ENCODE data around the gene PIEZO2.

PIEZO2 gene

DNA sequence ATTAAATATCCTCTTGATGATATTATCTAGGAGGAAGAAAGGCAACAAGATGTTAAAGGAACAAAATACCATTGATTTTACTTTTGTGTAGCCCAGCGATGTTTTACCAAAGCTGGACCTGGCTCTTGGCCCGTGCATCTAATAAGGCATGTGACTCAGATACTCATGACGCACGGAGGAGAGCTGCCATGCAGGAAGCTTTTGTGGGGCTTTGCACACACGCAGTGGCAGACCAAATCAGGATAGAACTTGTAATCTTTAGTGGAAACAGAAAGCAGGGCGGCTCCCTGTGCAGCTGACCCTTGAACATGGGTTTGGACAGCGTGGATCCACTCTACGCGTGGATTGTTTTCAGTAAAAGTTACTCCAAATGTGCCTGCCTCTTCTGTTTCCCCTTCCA is 433.6 kb downstream of the PIEZO2 start:
- DNase-seq, result no peak

DNA sequence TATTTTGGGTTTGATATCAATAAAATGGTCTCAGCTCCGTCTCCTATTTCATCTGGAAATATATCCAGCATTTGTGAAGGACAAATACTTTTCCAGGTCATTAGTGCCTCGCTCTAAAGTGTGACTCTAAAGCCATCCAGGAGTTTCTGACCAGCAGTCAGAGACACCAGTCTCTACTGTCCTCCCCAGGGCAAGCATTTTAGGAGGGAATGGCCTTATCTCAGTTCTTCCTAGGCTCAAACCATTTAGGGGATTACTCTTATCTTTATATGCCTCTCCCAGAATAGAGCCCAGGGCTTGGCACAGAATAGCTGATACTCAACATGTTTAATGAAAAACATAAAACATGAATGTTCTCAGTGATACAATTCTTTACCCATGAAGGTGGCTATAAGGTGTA is 436.0 kb downstream of the PIEZO2 start:
- DNase-seq, result no peak

DNA sequence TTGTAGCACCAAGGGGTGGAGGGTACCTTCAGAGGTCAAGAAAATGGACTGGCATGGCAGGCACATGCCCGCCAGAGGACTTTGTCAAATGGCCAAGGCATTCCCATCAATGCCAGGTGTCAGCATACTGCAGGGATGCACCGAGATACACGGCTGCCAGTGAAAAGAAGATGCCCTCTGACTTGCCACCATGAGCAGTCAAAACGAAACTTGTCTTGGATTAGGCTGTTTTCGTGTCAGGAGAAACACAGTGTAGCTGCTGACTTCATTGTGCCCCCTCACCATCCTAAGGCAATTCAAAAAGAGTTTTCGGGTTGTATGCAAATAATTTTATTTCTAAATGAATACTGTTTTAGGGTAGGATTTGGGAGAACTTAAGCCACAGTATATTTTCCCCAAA is 442.1 kb downstream of the PIEZO2 start:
- no peak for DNase-seq

DNA sequence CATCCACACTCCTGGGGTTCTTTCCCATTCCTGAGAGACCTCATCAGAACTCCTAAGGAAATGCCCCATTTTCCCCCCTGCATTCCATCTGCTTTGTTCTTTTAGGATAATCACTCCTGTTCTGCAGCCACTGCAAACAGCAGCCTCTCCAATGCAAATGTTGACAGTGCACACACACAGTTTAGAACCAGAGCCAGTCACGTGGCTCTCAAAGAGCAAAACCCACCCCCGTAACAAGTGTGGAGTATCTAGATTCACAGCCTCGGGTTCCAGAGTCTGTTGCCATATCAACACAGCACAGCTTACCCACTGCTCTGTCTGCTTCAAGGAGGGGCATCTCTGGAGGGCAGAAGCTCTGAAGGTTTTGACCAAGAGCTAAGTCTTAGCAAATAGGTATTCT is 443.6 kb downstream of the PIEZO2 start:
- DNase-seq, result no peak

DNA sequence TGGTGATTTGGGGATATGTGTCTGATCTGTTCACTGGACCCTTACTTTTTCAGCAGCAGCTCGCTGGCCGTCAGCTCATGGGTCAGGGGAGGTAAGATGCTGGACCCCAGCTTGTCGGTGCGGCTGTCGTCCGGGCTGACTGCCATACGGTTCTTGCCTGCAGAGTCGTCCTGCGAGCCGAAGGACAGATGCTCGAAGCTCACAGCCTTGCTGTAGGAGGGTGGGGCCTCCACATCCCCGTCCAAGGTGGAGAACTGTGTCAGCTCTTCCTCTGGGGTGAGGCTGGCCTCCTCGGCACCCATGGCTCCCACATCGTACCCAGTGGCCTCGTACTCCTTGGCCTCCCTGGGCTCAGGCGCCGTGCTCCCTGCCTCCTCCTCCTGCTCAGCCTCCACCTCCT is 444.1 kb downstream of the PIEZO2 start:
- DNase-seq, result no peak

DNA sequence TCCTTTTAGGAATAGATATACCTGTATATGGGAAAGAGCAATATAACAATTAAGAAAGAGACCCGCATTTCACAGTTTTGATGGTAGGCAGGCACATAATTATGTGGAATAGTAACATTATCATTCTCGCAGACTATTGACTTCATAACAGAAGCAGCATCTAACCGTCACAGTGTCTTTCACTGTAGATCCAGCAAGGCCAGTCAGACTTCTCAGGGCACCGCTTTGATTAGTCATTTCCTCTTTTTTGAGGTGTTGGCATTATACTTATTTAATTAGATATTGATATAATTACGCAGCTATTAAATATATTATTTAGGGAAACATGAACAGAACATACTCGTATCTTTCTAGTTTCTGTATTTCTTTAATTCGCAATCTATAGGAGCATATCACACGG is 447.2 kb downstream of the PIEZO2 start:
- no peak for DNase-seq

DNA sequence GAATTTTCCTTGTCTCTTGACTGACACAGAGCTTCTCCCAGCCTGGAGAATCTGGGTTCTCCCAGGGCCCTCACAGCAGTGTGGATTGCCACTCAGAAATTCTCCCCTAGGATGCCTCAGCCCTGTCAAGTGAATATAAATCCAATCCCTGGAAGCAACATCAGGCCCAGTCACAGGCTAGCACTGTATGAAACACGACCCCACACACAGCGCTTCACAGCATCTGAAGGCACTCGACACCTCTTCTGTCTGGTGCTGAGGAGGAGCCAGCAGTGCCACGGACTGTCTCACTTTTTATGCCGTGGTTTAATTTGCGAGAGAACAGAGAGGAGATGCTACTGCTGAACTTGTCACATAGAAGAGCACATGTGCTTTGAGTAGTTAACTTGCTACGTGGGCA is 459.0 kb downstream of the PIEZO2 start:
- no peak for DNase-seq

DNA sequence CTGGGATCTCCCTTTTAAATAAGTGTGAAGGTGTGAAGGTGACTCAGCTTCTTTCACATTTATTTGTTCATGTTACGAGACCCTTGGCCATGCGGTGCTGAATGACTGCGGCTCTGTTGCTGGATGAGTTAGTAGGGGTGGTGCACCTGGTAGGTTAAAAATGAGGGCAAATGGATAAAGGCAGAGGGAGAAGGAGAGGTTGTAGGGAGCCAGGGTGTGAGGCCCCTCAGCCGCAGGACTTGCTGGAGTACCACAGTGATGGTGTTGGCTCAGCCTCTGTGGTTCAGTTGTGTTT is 459.4 kb downstream of the PIEZO2 start:
- DNase-seq, result no peak

DNA sequence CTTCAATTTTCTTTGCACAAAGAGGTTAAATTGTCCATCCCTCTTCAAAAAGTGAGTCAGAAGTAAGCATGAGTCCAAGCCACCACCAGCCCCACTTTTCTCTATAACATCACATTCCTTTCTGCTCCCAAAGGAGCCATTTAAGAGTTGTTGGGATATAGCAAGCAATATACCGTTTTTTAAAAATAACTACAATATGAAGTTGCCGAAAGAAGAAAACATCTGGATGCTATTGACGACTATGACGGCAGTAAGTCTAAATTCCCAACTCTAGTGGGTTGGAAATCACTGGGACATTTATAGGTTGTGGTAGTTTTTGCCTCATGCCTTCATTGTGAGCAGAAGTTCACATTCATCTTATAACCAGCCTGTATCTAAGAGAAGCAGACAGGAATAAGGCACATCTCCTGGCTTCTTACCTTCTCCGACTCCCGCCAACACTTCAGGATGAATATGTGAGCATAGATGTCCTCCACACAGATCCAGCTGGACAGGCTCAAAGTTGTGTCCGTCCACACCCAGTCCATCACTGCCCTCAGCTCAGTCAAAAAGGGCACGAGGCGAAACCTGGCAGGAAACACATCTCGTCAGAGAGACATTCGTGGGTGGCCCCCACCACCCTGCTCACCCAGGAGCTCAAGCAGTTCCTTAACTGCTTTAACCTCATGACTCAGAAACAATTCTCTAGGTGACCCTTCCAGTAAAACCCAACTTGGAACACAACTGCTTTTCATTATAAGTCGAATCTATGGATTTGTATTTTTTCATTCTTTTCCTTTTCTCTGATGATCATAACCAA is 459.9 kb downstream of the PIEZO2 start:
- DNase-seq, result no peak

DNA sequence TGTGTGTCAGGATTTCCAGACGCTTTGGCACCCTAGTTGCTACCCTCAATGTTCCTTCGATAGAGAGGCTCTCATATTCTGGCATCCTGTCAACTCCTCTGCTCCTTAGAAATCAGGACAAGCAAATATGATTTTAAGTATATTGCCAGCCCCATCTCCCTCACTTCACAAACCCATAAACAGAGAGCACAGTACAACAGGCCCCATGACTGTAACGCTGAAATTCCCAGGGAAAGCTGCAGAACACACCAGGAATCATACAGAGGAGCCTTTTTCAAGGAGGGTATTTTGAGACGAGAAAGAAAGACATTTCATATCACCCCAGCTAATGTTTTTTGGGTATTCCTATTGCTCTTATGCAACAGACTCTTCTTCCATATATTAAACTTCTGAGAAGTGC is 460.6 kb downstream of the PIEZO2 start:
- no peak for DNase-seq

DNA sequence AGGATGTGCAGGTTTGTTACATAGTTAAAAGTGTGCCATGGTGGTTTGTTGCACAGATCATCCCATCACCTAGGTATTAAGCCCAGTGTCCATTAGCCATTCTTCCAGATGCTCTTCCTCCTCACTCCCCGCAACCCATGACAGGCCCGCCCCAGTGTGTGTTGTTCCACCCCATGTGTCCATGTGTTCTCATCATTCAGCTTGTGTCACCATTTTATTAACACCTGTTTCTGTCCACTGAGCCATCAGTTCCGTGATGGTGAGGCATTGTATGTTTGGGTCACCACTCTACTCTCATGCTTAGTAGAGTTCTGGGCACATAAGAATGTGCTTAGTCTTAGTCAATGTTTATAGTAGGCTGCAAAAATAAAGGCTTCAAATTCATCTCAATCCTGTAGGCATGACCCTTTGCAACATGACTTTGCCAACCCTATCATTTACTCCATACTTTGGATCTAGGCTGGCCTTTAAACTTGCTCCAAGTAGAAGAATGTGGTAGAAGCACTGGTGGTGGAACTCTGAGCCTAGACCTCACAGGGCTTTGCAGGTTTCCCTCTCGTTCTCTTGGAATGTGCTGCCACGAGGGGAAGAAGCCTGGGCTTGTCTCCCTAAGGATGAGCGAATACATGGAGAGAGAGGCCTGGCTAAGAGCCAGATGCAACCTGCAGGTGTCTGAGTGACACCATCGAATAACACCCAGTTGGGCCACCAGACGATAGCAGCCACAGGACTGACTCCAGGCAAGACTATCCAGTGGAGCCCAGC is 462.0 kb downstream of the PIEZO2 start:
- no peak for DNase-seq

DNA sequence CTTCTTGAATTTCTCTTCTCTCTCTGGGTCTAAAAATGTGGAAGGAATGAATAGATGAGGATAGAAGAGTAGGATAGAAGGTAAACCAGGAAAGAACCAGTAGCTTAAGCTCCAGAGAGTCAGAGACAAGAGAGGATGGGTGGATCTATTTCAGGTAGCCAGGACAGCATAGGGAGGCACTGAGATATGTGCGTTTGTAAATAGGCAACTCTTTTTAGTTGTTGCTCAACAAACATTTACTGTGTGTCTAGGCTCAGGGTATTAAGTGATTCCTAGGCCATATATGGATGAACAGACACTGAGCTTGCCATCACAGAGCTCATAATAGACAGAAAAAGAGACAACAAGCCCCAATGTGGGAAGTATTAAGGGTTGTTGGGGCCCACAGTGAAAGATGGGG is 463.1 kb downstream of the PIEZO2 start:
- no peak for DNase-seq

DNA sequence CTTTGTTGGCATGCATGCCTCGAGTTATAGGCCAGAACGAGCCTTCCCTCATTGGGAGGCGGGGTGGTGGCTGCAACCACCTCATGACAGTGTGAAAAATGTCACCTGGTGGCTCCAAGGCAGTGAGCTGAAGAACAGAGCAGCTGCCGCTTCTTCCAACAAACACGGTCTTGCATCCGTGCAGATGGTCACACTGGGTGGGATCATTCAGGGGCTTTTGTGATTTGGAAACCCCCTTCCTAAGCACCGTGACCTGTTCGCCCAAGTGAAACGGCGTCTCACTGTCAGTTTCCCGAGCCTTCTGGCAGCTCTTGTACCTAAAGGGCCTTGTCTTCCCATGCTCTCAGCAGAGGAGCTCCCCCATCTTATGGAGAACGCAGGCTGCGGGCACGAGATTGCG is 463.9 kb downstream of the PIEZO2 start:
- DNase-seq, result no peak

DNA sequence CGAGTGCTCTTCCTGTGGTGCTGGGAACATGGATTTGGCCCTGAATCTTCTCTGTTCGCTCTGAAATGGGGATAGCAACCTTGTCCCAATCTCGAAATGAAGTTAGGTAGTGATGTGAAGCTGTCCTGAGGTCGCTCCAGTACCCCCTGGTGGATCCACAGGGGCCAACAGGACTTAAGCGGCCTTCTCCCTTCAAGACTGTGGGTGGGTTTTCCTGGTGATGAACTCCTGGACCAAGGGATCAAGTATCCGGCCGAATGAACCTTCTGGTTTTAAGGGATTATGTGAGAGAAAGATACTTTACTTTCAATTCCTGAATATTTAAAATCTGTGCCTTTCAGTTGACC is 467.0 kb downstream of the PIEZO2 start:
- DNase-seq, result no peak

DNA sequence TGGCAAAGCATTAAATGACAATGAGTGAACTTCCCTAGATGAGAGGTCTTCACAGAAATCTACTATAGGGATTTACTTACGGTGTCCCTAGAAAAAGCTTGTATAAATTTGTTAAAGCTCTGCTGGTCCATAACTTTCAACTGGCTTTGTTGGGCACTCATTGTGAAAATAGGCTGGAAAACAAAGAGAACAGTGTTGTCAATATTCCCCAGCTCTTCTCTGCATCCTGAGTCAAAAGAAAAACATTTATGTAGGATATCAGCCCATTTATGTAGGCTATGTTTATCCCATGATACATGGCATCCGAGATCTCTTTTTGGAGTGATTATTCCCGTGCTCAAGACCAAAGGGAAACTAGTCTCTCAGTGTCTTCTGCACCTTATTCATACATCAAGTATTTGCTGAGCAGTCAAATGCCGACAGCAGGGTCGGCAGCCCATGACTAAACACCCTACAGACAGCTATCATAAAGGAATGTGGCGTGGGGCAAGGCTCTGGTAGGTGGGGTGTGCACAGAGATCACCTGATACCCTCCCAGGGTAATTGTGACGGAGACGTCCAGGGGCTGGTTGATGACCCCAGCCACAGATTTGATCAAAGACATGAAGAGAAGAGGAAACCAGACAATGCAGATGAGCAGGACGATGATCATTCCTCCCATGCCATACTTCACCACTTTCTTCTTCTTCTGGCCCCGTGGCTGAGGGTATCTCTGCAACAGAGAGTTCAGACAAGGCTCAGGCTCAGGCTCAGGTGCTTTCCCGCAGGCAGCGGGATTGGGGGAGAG is 467.6 kb downstream of the PIEZO2 start:
- no peak for DNase-seq

DNA sequence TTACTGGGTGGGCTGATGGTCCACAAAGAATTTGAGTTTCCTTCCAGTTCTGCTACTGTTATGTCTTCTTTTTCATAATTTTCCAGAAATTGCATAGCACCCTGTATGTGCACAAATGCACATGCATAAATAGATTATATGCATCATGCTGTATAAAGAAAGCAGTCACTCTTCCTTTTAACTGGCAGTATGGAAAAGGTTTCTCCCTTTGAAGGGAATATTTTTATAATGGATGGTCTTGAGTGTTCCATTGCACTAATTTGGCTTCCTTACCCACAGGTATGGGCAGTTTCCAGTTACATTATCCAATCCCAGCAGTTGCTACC is 469.1 kb downstream of the PIEZO2 start:
- no peak for DNase-seq

DNA sequence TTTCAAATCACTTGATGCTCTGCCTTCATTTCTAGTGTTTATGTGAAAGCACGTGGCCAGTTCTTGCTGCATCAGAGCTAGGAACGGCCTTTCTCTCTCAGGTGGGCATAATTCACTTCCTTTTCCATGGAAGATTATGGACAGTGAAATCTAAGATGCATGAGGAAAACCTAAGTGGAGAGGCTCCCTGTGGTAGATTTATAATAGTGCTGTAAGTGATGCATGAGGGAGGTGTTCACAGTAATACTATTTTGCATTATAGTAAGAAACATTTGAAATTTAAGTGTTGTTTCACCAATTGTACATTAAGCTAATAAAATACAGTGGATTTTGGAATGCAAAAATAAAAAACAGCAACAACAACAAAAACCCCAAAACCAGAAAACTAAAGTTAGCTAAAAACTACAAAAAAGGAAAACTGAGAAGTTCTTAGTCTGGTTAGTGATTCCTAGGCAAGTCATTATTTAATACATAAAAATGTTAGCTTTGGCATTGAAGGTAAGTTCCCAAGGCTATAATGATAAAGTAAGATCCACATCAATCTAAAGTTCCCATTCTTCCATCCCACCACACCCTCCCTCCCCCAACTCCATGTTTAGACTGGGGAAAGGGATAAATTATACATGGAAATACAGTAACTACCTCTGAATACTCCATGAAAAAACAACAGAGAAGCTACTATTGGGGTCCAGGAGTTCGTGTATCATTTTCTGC is 469.7 kb downstream of the PIEZO2 start:
- no peak for DNase-seq

DNA sequence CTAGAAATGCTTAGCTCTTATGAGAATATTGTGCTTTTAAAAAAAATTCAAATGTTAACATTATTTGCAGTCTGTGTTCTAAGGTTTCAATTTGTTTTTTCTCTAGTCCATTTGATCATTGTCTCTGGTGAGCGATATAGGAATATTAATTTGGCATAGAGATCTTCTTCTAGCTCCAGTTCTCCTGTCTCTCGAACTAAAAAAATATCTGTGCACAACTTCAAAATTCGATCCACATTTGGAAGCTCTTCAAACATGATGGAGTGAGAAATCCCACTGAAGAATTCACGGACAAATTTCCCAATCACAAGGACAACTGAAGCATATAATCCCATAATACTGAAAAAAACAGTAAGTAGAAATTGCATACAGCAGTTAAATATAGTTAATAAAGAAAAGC is 477.9 kb downstream of the PIEZO2 start:
- DNase-seq, result no peak

DNA sequence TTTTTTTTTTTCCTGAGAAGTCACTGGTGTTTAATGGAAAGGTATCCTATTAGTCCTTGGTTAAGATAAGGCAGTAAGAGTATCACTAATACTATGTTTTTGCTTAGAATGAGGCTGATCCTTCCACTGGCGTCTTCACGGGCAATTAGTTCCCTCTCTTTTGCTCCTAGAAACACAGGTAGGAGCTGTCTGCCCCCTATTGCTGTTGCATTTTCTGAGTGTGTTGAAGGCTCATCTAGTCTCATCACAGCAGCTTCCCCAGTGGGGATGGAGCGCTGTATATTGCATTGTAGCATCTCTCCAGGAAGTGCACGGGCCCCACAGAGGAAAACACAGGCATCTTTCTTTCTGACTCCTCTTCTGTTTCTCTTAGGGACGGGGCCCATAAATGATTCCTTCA is 478.5 kb downstream of the PIEZO2 start:
- DNase-seq, result no peak

DNA sequence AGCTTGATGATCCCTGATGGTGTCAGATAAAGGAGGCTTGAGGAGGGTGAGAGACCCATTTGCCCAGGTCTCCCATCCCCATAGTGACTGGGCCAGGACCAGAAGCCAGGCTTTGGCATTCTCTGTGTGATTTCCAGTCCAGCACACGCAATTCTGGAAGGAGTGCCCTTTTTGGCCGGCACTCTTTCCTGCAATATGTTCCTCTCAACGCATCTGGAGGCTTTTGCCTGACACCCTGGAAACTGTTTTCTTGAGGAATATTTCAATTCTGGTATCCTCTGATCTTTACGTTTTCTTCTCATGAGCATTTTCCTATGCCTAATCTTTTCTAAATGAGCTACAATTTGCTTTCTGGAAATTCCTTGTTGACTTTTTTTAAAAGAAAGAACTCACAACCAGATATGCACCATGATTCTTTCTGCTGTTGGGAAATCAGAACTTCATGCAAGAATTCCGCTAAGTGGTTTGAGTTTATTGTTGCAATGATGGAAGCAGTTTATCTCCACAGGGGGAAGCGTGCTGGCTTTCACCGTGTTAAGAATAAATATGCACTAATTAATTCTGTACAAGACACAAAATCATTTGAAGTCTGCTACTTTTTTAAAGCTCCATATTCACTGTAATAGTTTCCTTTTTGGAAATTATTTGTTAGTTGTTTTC is 479.8 kb downstream of the PIEZO2 start:
- no peak for DNase-seq

DNA sequence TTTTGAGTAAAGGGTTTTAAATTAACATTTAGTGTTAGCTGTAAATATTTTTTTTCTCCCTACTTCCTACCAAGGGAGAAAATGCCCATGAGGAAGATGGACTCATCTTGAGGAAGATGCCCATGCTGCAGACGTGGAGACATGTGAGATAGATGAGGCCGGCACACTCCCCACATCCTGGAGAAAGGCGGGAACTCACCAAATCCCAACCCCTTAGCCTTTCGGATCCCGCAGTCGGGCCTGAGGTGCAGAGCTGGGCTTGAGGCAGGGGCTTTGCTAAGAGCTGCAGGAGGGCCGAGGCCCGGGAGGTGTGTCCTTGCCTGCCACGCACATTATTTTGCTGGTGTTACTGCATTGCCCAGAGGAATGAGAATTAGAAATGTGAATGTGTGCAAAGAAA is 485.6 kb downstream of the PIEZO2 start:
- no peak for DNase-seq

DNA sequence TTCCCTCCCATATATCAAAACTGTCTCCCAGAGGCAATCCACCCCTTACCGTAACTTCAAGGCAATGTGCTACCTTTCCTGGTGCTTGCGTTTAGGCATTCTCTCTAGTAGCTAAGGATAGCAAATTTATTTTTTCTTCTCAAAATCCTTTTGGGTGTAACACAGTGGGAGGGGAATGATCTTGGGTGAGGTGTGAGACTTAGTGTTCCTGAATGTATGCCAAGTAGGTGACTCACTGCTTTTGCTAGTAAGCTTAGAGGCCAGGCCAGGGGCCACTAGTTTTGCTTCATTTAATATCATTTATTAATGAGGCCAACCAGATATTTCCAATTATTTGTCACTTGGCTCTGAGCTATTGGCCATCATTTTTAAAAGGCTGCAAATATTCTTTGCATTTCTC is 488.1 kb downstream of the PIEZO2 start:
- no peak for DNase-seq

Data from stimulated activated naive CD4-positive, alpha-beta T cell treated with Interleukin-2 at 50 U/mL for 16 hours (primary cell).